ENCODE measurements around the gene IL1RAPL2.

DNA sequence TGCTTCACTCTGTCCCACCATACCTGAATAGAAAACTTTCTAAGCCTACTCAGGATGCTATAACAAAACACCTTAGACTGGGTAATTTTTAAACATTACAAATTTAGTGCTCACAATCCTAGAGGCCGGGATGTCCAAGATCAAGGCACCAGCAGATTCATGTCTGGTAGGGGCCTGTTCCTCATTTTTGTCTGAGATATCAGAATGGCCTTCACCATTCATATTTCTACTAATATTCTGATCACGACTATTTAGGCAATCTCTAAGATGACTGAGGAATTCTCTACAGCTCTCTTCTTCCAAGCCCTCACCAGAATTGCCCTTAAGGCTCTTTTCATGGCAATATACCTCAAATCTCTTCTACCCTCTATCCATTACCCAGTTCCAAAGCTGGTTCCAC, 1178.9 kb downstream of the IL1RAPL2 start:
- TF ChIP-seq ZBTB7A (IDR thresholded peaks at IDR 0.05; ENCODE audit: low read depth) = no peak
- no peak for TF ChIP-seq CREB1 (IDR thresholded peaks at IDR 0.05; ENCODE audit: low read depth)
- no peak for TF ChIP-seq EP300 (IDR thresholded peaks at IDR 0.05; ENCODE audit: borderline replicate concordance)
- TF ChIP-seq, protein P1, sequence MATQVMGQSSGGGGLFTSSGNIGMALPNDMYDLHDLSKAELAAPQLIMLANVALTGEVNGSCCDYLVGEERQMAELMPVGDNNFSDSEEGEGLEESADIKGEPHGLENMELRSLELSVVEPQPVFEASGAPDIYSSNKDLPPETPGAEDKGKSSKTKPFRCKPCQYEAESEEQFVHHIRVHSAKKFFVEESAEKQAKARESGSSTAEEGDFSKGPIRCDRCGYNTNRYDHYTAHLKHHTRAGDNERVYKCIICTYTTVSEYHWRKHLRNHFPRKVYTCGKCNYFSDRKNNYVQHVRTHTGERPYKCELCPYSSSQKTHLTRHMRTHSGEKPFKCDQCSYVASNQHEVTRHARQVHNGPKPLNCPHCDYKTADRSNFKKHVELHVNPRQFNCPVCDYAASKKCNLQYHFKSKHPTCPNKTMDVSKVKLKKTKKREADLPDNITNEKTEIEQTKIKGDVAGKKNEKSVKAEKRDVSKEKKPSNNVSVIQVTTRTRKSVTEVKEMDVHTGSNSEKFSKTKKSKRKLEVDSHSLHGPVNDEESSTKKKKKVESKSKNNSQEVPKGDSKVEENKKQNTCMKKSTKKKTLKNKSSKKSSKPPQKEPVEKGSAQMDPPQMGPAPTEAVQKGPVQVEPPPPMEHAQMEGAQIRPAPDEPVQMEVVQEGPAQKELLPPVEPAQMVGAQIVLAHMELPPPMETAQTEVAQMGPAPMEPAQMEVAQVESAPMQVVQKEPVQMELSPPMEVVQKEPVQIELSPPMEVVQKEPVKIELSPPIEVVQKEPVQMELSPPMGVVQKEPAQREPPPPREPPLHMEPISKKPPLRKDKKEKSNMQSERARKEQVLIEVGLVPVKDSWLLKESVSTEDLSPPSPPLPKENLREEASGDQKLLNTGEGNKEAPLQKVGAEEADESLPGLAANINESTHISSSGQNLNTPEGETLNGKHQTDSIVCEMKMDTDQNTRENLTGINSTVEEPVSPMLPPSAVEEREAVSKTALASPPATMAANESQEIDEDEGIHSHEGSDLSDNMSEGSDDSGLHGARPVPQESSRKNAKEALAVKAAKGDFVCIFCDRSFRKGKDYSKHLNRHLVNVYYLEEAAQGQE (IDR thresholded peaks at IDR 0.05; ENCODE audit: low read depth) = no peak
- TF ChIP-seq, protein P2, sequence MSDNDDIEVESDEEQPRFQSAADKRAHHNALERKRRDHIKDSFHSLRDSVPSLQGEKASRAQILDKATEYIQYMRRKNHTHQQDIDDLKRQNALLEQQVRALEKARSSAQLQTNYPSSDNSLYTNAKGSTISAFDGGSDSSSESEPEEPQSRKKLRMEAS (IDR thresholded peaks at IDR 0.05) = no peak
- no peak for TF ChIP-seq EGR1 (IDR thresholded peaks at IDR 0.05)
